Measurements from ENCODE around the gene PAK5.

PAK5 gene

GRCh38 chr20:9792674-9793073, 46.2 kb downstream of the PAK5 start:
- no peak overlapping the region for H3K4me3 ChIP-seq
- no peaks in the 10 kb centered on the region for H3K4me1 ChIP-seq
- no peaks in the 10 kb centered on the region for H3K9me3 ChIP-seq
- no peak overlapping the region for H3K27ac ChIP-seq
- no peak for TF ChIP-seq CTCF (IDR thresholded peaks at IDR 0.05)
- H3K36me3 ChIP-seq = no peaks in the 10 kb centered on the region
- no peak for DNase-seq
- intact Hi-C loops (cut with DNase I; ENCODE audit: low total_unique reads) = no loop called here
- no peaks in the 10 kb centered on the region for H3K27me3 ChIP-seq

- Histone ChIP-seq H3K36me3 (no peaks in the 10 kb centered on the region), H3K9me3 (no peaks in the 10 kb centered on the region), H3K4me3 (no peak overlapping the region), H3K27ac (no peak overlapping the region), H3K4me1 (no peaks in the 10 kb centered on the region), H3K27me3 (no peaks in the 10 kb centered on the region)
- no peak for TF ChIP-seq CTCF (IDR thresholded peaks at IDR 0.05)
- no peak for DNase-seq
- intact Hi-C loops (cut with DNase I; ENCODE audit: low total_unique reads) = no loop called here
Observed at GRCh38 chr20:9789131-9789530, 49.7 kb downstream of the PAK5 start.

DNA sequence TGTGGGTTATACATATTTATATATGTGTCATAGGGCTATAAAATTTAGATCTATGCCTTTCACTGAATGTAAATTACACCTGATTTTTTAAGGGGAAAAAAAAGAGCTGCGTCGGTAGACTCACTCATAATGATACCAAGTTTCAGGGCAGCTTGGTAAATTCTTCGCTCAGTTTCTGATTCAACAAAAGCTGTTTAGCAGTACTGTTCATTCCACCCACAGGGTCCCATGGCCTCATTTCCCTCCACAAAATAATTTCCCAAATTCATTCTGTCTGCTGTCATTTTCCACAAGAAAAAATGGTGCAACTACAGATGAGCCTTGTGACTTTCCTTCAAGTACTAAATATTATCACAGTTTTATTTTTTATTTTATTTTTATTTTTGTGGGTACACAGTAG, 63.7 kb downstream of the PAK5 start:
- H3K27me3 ChIP-seq = no peaks in the 10 kb centered on the region
- H3K4me1 ChIP-seq = no peaks in the 10 kb centered on the region
- intact Hi-C loops (cut with DNase I; ENCODE audit: low total_unique reads) = no loop called here
- DNase-seq = no peak
- no peaks in the 10 kb centered on the region for H3K9me3 ChIP-seq
- H3K27ac ChIP-seq = no peak overlapping the region
- TF ChIP-seq CTCF (IDR thresholded peaks at IDR 0.05) = no peak
- no peaks in the 10 kb centered on the region for H3K36me3 ChIP-seq
- H3K4me3 ChIP-seq = no peak overlapping the region

DNA sequence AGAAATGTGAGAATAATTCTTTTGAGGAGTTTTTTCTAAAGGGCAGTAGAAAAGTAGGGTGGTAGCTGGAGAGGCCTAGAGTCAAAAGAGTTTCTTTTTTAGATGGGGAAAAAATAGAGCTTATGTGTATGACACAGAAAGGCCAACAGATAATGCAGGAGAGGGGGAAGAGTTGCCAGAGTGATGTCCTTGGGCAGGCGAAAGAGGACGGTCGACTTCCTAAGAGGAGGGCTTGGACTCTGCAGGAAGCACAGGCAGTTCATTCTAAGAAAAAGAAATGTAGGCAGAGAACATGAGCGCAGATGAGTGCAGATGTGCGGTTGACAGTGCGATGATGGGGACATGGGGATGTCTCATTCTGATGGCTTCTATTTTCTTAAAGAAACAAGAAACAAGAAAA, 68.9 kb downstream of the PAK5 start:
- no peak for TF ChIP-seq CTCF (IDR thresholded peaks at IDR 0.05)
- intact Hi-C loops (cut with DNase I; ENCODE audit: low total_unique reads) = no loop called here
- Histone ChIP-seq H3K4me3 (no peak overlapping the region), H3K9me3 (no peaks in the 10 kb centered on the region), H3K36me3 (no peaks in the 10 kb centered on the region), H3K4me1 (no peaks in the 10 kb centered on the region), H3K27me3 (no peaks in the 10 kb centered on the region), H3K27ac (no peak overlapping the region)
- DNase-seq = no peak

- Histone ChIP-seq H3K4me1 (peaks cover 0 to 6% (median 0%) of the 10 kb centered on the region in 4 donors), H3K36me3 (no peaks in the 10 kb centered on the region), H3K9me3 (peaks cover 0 to 6% (median 0%) of the 10 kb centered on the region in 3 donors), H3K4me3 (no peak overlapping the region), H3K27ac (no peak overlapping the region), H3K27me3 (no peaks in the 10 kb centered on the region)
- no peak for DNase-seq
- TF ChIP-seq CTCF (IDR thresholded peaks at IDR 0.05) = no peak
- intact Hi-C loops (cut with DNase I; ENCODE audit: low total_unique reads) = no loop called here
Observed at GRCh38 chr20:9761476-9761875, 77.4 kb downstream of the PAK5 start.

DNA sequence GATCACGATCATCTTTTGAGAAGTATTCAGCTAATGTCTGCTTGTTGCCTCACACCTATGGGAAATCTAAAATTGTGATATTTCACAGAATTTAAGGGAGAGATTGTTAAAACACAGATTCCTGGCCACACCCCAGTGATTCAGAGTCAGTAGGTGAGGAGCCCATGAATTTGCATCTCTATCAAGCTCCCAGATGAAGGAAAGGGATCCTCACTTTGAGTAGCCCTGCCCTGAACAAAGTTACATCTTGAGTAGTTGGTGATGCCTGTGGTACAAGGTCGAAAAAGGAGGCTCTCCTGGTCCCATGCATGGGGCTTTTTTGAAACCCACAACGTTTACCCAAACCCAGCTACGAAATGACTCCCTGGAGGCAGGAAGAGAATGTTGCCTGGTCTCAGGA, 79.5 kb downstream of the PAK5 start:
- Histone ChIP-seq H3K27ac (no peak overlapping the region), H3K4me1 (peaks cover 0 to 6% (median 0%) of the 10 kb centered on the region in 4 donors), H3K36me3 (no peaks in the 10 kb centered on the region), H3K4me3 (no peak overlapping the region), H3K9me3 (peaks cover 0 to 6% (median 0%) of the 10 kb centered on the region in 3 donors), H3K27me3 (no peaks in the 10 kb centered on the region)
- intact Hi-C loops (cut with DNase I; ENCODE audit: low total_unique reads) = no loop called here
- no peak for DNase-seq
- TF ChIP-seq CTCF (IDR thresholded peaks at IDR 0.05) = no peak

Data from tibial artery (tissue), 4 donors.